ENCODE data around the gene TMEM184A. TPM values are rescaled to one million over a fixed set of nuclear protein-coding genes. Genes with fewer than 3 reads are reported as not detected.

Gene TMEM184A
- total and polyA plus RNA-seq, 2 of the 4 experiments (the other 2 are of a cell fraction): 0.36 to 1.9 TPM

DNA sequence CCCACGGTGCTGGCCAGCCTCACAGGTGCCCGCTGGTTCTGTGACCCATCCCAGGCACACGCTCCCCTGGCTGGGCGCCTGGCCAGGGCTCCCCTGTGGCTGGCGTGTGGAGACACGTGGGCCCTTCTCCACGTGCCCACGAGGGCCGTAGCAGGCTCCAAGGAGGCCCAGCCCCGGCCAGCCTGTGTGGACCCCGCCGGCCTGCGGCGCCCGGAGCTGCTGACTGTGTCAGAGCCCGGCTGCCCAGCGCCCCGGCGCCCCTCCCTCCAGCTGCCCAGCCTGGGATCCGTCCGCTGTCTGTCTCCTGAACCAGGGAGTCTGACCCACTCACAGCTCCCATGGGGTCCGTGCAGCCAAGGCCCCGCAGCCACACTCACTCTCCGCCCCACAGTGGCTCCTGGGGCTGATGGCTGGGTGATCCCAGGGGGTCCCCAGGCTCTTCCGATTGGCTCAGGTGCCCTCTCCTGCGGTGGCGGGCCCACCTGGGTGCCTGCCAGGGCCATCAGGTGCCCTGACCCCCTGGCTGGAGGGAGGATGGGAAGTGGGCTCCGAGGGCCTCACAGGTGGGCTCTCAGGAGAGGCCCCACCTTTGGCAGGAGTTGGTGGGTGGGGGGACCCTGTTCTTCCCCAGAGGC is 9.6 kb downstream of the TMEM184A start:
- peak; percentile 25; the same call in 1 of the 2 replicates for TF ChIP-seq POLR2A (IDR thresholded peaks at IDR 0.05; ENCODE audit: low read depth, low read length)
- no peak for TF ChIP-seq SMC3 (IDR thresholded peaks at IDR 0.05; ENCODE audit: low read depth, low read length)
- POLR2A ChIA-PET (ENCODE audit: unreplicated experiment): no interaction called here

More for the DNA sequence above, 9.6 kb downstream of the TMEM184A start:
- Histone ChIP-seq H2BK5ac (ENCODE audit: low read depth, low read length, poor library complexity, severe bottlenecking) (no peak overlapping the region), H3K56ac (ENCODE audit: extremely low read depth, insufficient read depth, low read length) (no peak overlapping the region), H3K23ac (ENCODE audit: low read depth, low read length) (no peak overlapping the region), H2AFZ (replicated peaks; ENCODE audit: low read length, poor library complexity) (no peak overlapping the region), H3K9me3 (ENCODE audit: control insufficient read depth, insufficient read depth, low read length) (no peaks in the 10 kb centered on the region), H3K18ac (ENCODE audit: low read depth, low read length) (no peak overlapping the region), H2BK15ac (ENCODE audit: low read depth, low read length) (no peak overlapping the region), H3K9ac (ENCODE audit: low read depth, low read length) (no peak overlapping the region), H4K20me1 (ENCODE audit: insufficient read depth, low read length) (peaks cover 5% of the 10 kb centered on the region), H3K36me3 (ENCODE audit: control insufficient read depth, insufficient read depth, low read length) (peaks cover 26% of the 10 kb centered on the region), H3K79me1 (ENCODE audit: low read depth in 1 of 2, low read length in 2 of 2) (peaks cover 0 to 14% of the 10 kb centered on the region in 2 experiments; a peak in 1 of 4 replicates), H2BK120ac (ENCODE audit: low read depth, low read length) (no peak overlapping the region), H3K14ac (replicated peaks; ENCODE audit: low read depth, low read length) (no peak overlapping the region), H3K9me1 (ENCODE audit: insufficient read depth, low read length) (no peaks in the 10 kb centered on the region; the same call in 1 of the 2 replicates), H3K4me1 (ENCODE audit: control insufficient read depth, insufficient read depth, low read length) (no peaks in the 10 kb centered on the region), H4K5ac (ENCODE audit: low read depth, low read length) (no peak overlapping the region), H2AK5ac (ENCODE audit: low read depth, low read length) (no peak overlapping the region), H3K4me2 (ENCODE audit: low read depth, low read length) (no peak overlapping the region), H2BK20ac (ENCODE audit: low read depth, low read length) (no peak overlapping the region), H2AK9ac (replicated peaks; ENCODE audit: low read depth, low read length, poor library complexity) (peak overlapping the region; percentile 16), H4K91ac (ENCODE audit: insufficient read depth, low read depth, low read length) (no peak overlapping the region), H3K4me3 (ENCODE audit: insufficient read depth, low read depth, low read length) (no peak overlapping the region), H4K8ac (ENCODE audit: low read depth in 2 of 2, low read length in 2 of 2) (no peak overlapping the region), H3K27me3 (ENCODE audit: control insufficient read depth, insufficient read depth, low read length) (no peaks in the 10 kb centered on the region), H3K27ac (ENCODE audit: insufficient read depth, low read length) (no peak overlapping the region), H3K4ac (ENCODE audit: low read depth, low read length) (no peak overlapping the region)
- 80% methylated on average over 20 of the region's 28 CpGs; no CpG with 5 or more reads in 1 of the 2 experiments for WGBS, 2 experiments (ENCODE audit: extremely low coverage in 2 of 2, insufficient read length in 1 of 2)
- no TSS peak for BruUV-seq (replicated peaks)
- ATAC-seq (ENCODE audit: low read depth) (no peak), DNase-seq (no peak)
- dilution Hi-C loops (cut with HindIII; ENCODE audit: low sequenced_read_pairs, unreplicated experiment): no loop called here
- in situ Hi-C loops (cut with MboI; ENCODE audit: low sequenced_read_pairs): no loop called here
- CTCF ChIA-PET: no interaction called here
- intact Hi-C loops (cut with micrococcal nuclease): no loop called here
